NK-92 (cell line): ENCODE data around the gene FUCA2.
"Not testable (repeated sequence)": the region's sequence is repeated elsewhere in the genome, so short reads cannot be mapped to it uniquely, and the experiment has no call there.

Source experiments
- DNase-seq: peaks from one replicate; lab custom pipeline; 2025; ENCODE audit not compliant: unreplicated experiment; lab: John Stamatoyannopoulos, UW

Gene FUCA2

DNA sequence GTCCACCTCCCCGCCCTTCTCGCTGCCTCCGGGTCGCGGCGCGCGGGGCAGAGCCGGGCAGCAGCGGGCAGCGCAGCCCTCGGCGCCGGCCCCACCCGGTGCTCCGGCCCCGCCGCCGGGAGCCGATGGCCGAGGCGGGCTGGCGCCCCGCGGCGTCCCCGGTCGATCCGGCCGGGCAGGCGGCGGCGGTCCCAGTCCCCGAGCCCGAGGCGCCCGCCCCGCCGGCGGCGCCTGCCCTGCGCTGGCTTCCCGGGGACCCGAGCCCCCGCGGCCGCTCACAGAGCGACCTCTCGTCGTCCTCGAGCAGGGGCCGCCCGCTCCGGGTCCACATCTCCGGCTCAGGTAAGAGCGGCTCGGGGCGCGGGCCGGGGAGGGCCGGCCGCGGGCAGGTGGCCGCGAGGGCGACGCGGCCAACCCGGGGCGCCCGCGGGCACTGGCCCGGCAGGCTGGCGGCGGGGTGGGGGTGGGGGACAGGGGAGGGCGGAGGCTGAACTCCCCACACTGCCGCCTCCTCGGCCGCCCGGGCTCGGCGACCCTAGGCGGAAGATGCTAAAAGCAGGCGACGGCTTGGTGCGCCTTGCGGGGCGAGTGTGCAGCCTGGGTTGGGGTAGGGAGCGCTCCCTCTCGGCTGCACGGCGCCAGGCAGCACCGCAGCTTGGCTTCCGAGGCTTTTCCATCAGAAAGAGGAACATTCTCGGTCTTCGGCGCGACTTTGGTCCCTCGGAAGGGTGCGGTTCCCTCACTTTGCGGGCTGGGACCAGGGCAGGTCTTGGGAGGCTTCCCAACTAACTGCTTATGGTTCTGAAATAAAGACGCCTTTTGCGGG is 25.6 kb upstream of the FUCA2 start:
- no peak for DNase-seq

DNA sequence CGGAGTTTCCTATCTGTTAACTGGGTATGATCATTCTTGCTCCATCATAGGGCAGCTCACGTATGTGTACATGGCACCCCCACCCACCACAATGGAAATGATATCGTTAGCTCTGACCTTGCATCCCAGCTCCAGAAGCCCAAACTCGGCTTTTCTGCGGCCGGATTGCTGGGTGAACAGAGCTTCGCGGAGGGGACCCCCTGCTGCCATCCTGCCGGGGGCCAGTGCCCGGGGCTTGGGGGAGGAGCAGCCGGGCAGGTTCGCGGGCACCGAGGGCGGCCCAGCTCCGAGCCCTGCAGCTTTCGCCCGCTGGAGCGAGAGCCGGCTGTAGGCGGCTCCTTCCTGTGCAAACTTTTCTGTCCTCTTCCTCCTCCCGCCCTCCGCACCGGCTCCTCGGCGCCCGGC is 24.9 kb upstream of the FUCA2 start:
- no peak for DNase-seq

DNA sequence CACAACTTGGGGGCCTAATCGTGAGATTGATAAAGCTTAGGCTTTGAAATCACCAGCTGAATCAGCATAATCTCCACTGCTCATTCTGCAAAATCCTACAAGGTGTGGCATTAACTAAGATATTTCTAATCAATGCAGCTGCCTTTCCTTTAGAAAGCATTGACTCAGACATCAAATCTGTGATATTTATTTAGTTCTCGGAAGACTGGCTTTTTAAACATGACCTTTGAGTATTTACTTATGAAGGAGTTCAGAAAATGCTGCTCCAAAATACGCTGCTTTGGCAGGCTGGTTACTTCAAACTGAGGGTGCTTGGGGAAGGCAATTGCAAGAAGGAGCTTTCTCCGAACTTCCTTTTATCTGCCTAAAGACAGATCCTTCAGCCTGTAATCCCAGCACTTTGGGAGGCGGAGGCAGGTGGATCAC is 23.7 kb upstream of the FUCA2 start:
- DNase-seq: no peak

DNA sequence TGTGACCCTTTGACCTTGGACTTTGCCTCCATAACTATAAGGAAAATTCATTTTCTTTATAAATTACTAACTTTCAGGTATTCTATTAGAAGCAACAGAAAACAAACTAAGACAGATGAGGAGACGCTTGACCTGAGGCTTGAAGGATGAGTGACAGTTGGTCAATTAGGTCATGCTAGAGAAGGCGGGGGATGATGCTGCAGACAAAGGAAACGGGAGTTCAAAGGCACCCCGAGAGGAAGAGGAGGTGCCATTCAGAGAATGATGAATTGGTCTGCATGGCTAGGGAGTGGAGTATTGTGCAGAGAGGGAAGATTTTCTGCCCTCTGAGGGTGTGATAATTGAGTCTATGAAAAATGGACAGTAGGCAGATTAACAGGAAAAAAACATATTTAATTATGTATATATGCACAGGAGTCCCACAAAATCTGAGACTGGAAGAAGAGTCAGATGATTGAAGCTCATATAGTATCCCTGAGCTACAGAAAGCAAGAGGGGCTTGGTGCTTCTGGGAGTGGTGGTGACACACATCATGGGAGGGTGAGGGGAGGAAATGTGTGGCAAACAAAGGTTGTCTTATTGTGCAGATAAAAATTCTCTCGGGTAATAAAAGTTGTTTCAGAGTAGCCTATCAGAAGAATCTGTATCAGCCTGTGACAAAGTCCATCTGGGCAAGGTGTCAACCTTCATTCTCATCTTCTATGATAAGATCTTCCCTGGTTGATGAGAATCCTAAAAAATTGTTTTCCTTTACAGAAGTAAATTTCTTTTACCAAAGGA is 20.4 kb upstream of the FUCA2 start:
- no peak for DNase-seq

DNA sequence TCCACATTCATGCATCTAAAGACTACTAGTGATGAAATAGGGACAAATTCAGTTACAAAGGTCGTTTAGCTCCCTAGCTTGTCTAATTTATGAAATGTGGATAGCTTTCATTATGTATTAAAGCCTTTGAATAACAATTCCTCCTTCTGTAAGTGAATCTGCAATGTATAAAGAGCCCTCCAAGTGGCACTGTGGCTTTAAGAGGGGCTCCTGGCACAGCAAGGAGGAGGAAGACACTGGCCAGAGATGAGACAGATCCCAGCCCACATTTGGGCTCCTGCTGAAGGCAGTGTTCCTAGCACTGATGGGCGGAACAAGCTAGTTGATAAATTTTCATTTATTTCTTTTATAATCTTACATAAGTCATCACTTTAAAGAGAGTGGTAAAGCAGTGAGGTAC is 17.6 kb upstream of the FUCA2 start:
- no peak for DNase-seq

DNA sequence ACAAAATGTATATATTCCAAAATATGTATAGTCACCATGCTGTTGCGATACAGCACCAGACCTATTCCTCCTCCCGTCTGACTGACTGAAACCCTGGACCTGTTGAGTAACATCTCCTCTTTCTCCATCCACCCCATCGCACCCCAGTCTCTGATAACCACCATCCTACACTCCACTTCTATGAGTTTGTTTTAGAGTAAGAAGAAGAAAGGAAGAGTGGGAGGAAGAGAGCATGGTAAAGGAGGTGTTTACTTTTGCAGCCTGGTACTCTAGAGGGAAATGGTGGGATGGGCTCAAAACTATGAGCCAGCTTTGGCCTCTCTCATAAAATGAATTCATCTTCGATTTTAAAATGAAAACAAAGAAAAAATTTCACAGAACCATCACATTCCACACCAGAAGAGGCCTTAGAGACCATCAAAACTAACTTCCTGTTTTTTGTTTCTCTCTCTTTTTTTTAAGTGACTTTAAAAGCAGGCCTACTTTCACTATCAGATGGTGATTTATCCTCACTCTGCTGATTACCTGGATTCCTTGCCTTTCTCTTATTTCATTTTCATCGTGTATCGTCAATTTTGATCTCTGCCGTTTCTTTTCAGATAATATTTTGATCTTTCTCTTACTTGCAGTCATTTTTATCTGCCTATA is 16.8 kb upstream of the FUCA2 start:
- DNase-seq: no peak

DNA sequence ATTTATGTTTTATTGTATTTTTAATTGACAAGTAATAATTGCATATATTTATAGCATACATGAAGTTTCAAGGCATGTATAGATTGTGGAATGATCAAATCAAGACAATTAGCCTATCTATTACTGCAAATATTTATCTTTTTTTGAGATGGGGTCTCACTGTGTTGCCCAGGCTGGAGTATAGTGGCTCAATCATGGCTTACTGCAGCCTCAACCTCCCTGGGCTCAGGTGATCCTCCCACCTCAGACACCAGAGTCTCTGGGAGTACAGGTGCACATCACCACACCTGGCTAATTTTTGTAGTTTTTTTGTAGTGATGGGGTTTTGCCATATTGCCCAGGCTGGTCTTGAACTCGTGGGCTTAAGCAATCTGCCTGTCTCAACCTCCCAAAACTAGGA is 16.2 kb upstream of the FUCA2 start:
- DNase-seq: no peak

DNA sequence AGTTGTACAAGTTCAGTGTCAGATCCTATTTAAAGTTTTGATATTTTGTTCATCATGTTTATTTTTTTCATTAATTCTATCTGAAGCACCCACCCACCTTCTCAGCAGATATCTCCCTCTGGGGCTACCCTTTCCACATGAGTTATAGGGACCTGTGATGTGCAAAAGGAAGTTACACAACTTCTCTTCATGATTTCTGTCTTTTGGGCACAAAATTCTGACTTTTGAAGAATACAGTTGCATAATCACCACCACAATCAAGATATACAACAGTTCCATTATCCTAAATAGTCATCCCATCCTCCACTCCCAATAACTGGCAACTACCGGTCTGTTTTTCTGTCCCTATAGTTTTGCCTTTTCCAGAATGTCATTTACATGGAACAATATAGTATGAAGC is 13.8 kb upstream of the FUCA2 start:
- no peak for DNase-seq

DNA sequence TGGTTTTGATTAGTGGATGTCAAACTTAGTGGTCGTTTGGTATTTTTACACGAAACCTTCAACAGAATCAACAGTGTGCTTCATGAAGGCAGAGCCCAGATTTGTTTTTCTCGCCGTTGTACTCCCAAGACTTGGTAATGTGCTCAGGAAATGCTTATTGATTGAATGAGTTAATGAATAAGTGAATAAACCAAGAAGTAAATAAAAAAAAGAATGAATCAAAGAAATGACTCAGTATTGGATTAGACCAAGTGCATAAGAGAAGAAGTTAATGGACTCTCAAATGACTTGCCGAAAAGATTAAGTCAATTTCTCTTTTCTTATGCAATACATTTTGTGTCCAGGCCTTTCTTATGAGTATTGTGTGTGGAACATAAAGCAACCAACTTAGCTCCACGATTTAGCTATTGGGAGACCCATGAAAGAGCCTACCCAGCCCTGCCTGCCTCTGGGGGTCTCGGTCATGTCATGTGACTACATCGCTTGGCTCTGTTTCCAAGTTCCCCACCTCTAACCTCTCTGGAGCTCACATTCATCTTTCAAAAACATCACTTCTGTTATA is 10.6 kb upstream of the FUCA2 start:
- no peak for DNase-seq

DNA sequence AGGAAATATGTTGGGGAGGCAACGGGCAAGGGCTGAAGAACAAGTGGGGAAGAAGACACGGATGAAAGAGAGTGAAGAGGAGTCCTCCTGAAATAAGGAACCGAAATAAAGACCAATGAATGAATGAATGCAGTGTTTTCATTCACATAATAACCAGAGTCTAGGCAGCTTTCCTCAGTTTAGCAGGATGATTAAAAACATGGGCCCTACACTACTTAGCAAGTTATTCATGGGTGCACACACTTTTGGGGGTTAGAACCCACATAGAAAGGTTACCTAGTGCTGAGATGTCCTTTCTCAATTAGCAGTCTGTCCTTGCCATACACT is 5.9 kb upstream of the FUCA2 start:
- no peak for DNase-seq

DNA sequence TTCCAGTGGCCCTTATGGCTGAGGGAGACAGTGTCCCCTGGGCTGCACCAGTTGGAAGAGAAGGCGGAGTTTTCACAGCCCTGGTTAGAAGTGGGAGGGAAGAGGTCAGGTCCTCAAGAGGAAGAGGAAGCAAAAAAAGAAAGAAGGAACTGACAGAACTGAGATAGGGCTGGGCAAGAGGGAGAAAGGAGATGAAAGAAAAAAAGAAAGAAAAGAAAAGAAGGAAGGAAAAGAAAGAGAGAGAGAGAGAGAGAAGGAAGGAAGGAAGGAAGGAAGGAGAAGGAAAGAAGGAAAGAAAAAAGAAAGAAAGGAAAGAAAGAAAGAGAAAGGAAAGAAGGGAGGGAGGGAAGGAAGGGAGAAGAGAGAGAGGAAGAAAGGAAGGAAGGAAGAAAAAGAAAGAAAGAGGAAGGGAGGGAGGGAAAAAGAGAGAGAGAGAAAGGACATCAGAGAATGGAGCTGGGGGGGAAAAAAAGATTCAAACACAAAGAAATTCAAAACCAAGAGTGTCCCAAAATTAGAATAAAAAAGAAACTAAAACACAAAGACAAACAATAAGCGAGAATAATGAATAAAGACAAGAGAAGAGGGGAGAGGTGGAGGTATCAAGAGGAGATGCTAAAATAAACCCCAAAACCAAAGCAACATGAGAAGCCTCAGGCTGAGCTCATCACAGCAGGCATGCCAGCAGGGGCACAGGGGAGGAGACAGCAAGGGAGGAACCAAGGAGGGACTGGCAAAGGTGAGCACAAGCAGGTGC is 5.3 kb upstream of the FUCA2 start:
- no peak for DNase-seq

DNA sequence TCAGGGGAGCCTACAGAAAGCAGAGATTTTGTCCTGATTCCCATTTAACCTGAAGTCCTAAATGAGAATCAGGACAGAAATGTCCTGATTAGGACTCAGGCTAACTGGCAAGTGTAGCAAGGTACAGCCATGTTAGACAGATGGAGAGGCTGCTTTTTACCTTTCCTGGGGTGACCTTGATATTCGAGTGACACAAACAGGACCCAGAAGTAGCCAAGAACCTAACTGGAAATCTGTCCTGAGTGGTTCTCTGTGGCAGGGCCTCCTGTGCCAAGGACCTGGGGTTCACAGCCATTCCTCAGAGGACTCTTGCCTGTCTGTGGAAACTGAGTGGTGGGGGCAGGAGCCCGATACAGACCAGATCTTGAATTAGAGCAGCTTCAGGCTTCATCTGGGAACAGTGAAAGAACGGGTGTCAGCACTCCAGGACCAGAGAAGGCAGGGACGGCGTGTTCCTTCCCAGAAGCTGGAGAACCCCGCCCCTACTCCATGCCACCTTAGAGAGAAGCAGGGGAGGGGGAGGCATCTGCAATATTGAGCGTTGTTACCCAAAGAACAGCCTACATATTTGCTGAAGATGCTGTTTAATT is 4.3 kb upstream of the FUCA2 start:
- no peak for DNase-seq

DNA sequence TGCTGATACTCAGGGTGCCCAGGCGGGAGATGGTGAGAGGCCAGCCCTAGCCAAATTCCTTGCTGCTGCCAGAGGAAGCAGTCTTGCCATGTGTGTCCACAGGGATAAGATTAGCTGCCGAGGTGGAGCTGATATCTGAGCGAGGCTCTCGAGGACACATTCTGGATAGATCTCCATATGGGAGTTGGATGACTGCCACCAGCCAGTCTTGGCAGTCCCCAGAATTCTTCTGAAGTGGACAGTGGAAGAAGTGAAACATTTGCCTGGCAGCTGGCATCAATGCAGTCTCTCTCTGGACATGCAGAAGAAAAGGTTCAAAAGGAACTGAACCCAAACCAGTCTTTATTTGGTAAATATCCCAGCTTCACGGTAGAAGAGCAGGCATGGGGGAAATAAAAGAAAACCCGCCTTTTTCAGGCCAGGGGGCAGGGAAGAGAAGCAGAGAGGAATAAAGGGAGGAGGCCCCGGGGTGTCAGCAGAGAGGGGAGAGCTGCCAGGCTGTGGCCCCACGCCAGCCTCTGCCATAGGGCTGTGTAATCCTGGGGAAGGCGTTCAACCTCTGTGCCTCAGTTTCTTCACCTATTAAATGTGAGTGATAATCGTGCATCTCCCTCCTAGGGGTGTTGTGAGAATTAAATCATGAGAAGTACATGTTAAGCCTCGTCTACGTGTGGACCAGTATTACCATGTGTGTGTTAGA is 3.7 kb upstream of the FUCA2 start:
- no peak for DNase-seq

DNA sequence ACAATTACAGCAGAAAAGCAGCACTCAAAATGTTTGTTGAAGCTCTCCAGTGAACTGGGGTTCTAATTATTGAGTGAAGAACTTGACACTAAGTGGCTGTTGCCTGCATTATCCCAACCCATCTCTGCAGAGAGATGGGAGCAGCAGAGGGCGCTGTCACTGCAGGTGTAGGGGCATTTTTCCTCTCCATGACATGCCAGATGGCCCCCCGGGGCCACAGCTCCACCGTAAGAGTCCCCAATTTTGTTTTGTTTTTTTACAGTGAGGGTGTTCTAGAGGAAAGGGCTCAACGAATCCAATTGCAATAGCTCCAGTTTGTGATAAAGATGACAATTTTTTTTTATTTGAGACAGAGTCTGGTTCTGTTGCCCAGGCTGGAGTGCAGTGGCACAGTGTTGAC is 1.9 kb upstream of the FUCA2 start:
- DNase-seq: no peak

DNA sequence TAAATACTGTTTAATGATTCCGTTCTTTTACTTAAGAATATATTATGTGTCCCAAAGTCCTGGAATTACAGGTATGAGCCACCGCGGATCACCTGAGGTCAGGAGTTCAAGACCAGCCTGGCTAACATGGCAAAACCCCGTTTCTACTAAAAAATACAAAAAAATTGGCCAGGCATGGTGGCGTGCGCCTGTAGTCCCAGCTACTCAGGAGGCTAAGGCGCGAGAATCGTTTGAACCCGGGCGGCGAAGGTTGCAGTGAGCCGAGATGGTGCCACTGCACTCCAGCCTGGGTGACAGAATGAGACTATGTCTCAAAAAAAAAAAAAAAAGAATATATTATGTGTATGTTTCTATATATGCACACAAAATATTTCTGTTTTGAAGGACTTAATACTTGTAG is 1.2 kb downstream of the FUCA2 start:
- DNase-seq: not testable (repeated sequence)

DNA sequence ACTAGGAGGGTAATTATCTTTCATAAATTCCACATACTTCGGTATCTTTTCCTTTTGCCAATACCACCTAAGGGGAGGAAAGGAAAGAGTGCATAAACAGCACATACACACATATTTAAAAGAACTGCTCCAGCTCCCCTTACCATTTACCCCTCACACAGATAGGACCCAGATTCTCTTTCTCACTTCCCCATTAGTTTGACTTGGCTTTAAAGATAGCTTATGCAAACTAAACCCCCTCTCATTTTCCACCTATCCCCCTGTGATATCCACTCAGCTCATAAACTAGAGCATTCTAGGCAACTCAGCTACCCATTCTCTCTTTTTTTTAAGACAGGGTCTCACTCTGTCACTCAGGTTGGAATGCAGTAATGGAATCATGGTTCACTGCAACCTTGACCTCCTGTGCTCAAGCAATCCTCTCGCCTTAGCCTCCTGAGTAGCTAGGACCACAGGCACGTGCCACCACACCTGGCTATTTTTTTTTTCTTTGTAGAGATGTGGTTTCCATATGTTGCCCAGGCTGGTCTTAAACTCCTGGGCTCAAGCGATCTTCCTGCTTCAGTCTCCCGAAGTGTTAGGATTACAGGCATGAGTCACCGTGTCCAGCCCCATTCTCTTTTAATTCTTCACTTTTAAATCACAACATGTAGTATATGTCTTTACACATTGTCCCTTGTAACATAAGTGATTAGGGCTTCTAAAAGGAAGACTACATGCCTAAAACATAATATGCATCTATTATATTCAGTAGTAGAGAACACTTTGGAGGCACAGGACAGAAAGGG is 4.0 kb downstream of the FUCA2 start:
- DNase-seq: no peak

DNA sequence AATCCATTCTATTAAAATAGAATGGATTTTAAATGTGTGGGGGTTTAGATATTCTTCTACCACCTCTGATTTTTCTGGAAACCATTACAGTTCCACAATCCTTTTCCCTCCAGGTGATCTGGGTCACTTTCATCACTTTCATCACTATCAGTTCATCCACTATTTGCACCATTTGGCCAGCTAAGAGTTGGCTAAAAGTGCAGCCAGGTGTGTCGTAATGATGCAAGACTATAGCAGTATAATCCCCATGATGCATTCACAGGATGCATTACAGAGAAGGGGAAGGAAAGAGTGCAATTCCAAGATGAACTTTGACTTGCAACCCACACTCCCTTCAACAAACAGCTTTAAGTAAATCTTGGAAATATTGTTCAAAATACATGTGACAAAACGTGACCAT is 4.9 kb downstream of the FUCA2 start:
- no peak for DNase-seq

DNA sequence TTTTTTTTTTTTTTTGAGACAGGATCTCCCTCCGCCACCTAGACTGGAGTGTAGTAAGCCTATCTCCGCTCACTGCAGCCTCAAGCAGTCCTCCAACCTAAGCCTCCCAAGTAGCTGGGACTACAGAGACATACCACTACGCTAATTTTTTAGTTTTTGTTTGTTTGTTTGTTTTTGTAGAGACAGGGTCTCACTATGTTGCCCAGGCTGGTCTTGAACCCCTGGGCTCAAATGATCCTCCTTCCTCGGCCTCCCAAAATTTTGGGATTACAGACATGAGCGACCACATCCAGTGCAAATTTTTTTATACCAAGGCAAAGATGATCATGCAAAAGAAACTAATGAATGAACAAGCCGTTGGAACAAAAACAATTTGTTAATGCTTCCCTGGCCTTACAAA is 5.3 kb downstream of the FUCA2 start:
- DNase-seq: no peak

DNA sequence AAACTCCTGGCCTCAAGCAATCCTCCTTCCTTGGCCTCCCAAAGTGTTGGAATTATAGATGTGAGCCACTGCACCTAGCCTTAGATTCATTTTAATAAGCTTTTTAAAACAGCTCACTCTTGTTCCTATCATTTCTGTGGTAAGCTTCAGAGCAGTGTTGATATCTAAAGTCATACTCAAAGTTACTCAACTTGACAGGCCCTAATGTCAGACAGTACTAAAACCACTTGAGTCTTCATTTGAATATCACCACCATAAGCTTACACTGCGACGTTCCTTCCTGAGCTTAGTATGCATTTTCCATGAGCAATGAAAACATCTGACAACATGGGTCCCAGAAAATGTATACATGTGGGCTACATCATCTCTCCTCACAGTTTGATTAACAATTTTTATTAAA is 6.0 kb downstream of the FUCA2 start:
- DNase-seq: no peak
